Measurements from ENCODE around the gene C2CD3.
A peak's percentile ranks its signal among the peaks of the same experiment; 100 is the strongest.

C2CD3 gene, protein sequence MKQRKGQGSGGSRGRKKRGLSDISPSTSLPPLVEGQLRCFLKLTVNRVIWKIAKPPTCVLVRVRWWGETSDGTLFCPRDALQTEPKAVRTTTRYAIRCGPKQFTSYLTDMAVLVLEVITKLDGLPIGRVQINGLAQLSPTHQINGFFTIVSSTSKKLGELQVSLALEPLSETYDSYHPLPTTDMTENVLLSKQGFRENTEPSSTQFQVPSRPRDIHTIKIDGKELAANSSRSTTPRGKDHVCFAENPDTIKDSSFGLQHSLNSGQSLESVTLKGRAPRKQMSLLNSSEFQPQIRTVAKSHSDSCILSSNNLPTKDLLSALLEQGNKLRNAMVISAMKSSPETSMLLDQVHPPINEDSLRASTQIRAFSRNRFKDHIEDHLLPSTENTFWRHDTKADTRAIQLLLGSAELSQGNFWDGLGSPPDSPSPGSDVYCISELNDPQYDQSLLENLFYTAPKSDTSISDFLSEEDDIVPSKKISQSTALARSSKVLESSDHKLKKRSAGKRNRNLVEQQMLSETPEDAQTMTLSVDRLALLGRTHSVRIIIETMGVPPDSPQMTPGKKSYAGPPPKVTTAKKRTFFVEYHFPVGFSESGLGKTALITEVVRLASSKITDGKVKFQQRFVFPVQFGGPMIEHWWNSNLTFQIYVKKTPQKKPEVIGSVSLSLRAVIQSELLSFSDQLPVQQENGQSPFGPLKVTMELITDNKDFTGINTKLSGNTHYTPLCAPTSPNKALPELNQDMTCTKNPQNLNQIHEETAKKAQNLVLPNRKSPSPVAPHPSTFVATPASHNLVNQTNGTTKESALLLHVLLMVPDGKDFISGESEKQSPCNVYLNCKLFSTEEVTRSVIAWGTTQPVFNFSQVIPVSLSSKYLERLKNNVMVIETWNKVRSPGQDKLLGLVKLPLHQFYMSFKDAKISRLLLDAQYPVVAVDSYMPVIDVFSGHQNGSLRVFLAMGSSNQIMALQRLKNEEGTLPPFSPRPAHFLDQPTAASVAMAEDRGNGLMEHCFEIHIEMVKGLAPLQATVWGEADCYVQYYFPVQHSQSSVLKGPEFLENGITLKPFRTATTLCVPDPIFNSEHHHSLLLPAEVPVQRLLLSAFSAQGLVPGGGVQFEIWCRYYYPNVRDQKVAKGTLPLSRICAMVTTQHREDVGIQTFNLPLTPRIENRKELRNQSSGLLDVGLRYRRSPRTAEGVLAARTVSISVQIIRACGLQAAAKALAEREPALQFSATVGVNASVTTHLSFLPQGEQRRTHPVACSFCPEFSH (N-terminal part only)

GRCh38 chr11:74170694-74171629 lies at the start of gene C2CD3, which contains the start of gene PPME1:
C2CD3 (minus strand) TSS chr11:74171002; CDS start chr11:74170792, 210 bp downstream.
PPME1 (plus strand) TSS chr11:74171289; CDS start chr11:74171422, 133 bp downstream.
- DNase-seq (ENCODE audit: low read depth, low spot score): peak; percentile 99

- no peak for DNase-seq (ENCODE audit: low read depth, low spot score)
These were observed 49.6 kb upstream of the C2CD3 start for GRCh38 chr11:74220376-74220775.

- no peak for DNase-seq (ENCODE audit: low read depth, low spot score)
These were observed 41.7 kb upstream of the C2CD3 start for GRCh38 chr11:74212533-74212932.

GRCh38 chr11:74208507-74208906 lies 37.7 kb upstream of the C2CD3 start:
- no peak for DNase-seq (ENCODE audit: low read depth, low spot score)

DNA sequence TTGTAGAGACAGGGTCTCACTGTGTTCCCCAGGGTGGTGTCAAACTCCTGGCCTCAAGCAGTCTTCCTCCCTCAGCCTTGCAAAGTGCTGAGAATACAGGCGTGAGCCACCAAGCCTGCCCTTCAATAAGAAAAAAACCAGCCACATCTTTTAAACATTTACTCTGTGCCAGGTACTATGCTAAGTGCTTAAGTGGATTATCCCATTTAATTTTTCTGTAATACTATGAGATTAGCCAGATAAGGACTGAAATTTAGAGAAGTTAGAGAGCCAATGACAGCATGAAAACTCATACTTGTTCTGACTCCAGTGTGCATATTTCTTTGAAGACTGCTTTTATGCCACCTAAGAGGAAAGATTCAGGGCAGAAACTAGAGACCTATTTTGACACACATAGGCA lies 35.9 kb upstream of the C2CD3 start:
- no peak for DNase-seq (ENCODE audit: low read depth, low spot score)

GRCh38 chr11:74205181-74205580 lies 34.4 kb upstream of the C2CD3 start:
- DNase-seq (ENCODE audit: low read depth, low spot score): no peak

- no peak for DNase-seq (ENCODE audit: low read depth, low spot score)
These were observed 33.9 kb upstream of the C2CD3 start for GRCh38 chr11:74204701-74205100.

DNA sequence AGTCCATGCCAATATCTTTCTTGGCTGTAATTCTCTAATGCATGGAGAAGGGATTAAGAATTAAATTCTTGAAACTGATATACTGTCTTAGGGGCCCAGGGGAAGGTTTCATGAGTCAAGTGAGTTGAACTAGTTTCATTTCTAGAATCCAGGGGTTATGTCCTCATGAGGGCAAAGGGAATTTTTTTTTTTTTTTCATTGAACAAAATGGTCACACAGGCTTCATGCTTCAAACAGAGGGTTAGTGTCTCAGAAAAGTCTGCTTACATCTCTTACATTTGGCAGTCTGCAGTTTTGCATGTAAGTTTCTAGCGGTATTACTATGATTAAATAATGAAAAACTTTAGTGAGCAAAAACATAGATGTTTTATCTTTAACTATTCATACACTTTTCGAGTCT lies 33.2 kb upstream of the C2CD3 start:
- no peak for DNase-seq (ENCODE audit: low read depth, low spot score)

GRCh38 chr11:74196781-74197486 lies 26.1 kb upstream of the C2CD3 start:
- DNase-seq (ENCODE audit: low read depth, low spot score): no peak

DNA sequence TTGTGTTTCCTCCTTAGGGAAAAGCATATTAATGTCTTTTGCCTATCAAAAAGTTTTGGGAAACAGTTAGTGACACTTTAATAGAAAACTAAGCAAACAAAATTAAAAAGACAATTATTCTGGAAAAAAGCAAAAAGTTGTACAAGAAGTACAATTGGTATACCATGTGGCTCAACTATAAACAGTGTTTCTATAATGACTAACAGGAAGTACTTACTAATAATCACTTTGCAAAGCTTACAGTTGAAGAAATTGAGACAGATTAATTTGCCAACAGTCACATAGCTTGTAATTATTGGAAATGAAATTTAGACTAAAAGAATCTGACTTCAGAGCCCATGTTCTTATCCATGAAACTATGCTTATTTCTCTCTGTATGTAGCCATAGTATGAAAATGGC lies 25.0 kb upstream of the C2CD3 start:
- no peak for DNase-seq (ENCODE audit: low read depth, low spot score)

GRCh38 chr11:74185695-74186094 lies 14.9 kb upstream of the C2CD3 start:
- no peak for DNase-seq (ENCODE audit: low read depth, low spot score)

DNA sequence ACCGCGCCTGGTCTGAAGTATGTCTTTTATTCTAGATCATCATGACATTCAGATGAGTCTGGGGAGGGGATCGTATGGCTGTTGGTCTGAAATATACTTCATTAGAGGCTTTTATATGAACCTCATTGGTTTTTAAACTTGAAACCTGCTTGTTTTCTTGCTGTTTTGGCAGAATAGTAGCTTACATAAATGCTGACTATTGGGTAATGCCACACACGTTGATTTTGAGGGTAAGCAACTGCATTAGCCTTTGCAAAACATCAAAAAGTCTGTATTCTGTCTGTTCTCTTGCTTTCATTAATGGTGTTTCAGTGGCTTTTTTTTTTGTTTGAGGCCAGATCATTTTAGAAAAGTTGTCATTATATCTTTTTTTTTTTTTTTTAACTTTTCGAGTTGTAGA lies 14.5 kb upstream of the C2CD3 start:
- no peak for DNase-seq (ENCODE audit: low read depth, low spot score)

- no peak for DNase-seq (ENCODE audit: low read depth, low spot score)
These were observed 11.8 kb upstream of the C2CD3 start for GRCh38 chr11:74182635-74183034.

- no peak for DNase-seq (ENCODE audit: low read depth, low spot score)
These were observed 8.6 kb upstream of the C2CD3 start for GRCh38 chr11:74179234-74180052.

- no peak for DNase-seq (ENCODE audit: low read depth, low spot score)
These were observed 5.1 kb upstream of the C2CD3 start for GRCh38 chr11:74175920-74176319.

DNA sequence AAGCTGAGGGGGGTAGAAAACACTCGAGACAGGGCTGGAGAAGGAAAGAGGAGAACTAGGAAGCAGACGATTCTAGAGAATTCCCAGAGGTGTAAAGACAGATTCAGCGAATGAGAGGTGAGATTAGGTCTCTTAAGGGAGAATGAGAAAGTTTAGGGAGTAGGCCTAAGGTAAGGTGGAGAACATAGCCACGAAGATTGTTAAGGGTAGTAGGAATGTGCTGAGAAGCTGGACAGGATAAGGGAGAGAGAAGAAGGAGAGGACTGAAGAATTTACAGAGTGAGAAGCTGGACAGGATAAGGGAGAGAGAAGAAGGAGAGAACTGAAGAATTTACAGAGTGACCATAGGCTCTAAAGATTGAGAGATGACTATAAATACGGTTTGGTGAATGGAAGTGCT lies 1.2 kb upstream of the C2CD3 start:
- no peak for DNase-seq (ENCODE audit: low read depth, low spot score)

- DNase-seq (ENCODE audit: low read depth, low spot score): no peak
These were observed 797 bp upstream of the C2CD3 start for GRCh38 chr11:74171630-74171968.

DNA sequence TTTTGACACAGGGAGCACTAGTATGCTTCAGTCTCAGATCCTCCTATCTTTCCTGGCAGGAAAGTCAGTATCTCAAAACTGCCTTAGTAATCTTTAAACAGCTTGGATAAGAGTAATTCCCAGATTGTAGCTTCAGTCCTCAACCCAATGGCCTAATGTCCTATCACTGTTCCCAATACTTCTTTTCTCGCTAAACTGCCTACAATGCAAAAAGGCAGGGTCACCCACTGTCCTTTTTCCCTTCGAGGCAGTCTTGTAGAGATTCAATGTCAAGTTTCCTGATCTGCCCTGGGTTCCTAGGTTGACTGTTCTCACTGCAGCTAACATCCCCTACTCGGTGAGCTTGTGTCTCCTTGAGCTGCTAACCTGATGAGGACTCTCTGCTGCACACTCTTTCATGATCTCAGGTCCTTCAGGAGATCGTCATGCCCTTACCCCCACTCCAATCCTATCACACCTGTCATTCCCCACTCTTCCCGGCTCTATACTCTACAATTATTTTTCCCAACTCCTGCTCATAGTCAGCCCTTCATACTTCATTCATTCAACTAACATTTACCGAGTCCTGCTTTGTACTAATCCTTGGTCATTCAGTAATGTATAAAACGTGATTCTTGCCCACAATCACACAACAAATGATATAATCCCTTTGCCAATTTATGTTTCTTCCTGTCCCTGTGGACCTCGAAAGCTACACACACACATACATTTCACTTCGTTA lies 904 bp downstream of the C2CD3 start:
- no peak for DNase-seq (ENCODE audit: low read depth, low spot score)

GRCh38 chr11:74168838-74169237 lies 2.0 kb downstream of the C2CD3 start:
- DNase-seq (ENCODE audit: low read depth, low spot score): no peak

Data from smooth muscle cell of the brain vasculature (primary cell).